Gastroesophageal sphincter (tissue), 4 donors: Measurements from ENCODE around the gene DLGAP4. TPM values are rescaled to one million over a fixed set of nuclear protein-coding genes. Genes with fewer than 3 reads are reported as not detected.
A peak's percentile ranks its signal among the peaks of the same experiment; 100 is the strongest.

ENCODE experiments used
- ATAC-seq: fragments of 150-250 bp; one replicate; pipeline ENCODE4 v1.9.1; 2016; ENCODE audit warnings: mild to moderate bottlenecking, moderate library complexity
- H3K27ac ChIP-seq, 4 donors: fragments of 200-600 bp; sonication (generic) in 3 of 4; 1 replicate in 3 of 4; 2 replicates in 1 of 4; pipeline ENCODE4 v1.5.1; 2016 to 2019
- H3K27me3 ChIP-seq: fragments of 200-600 bp; sonication (generic); one replicate; pipeline ENCODE4 v1.5.1; 2019
- H3K36me3 ChIP-seq, 2 donors: fragments of 200-600 bp; sonication (generic); one replicate each; pipeline ENCODE4 v1.5.1; 2019; ENCODE audit warnings: control low read depth in 1 of 2
- H3K4me1 ChIP-seq, 3 donors: fragments of 200-600 bp; sonication (generic); 1 replicate in 2 of 3; 2 replicates in 1 of 3; pipeline ENCODE4 v1.5.1; 2016 to 2019; ENCODE audit warnings: control low read depth in 2 of 3
- H3K4me3 ChIP-seq, 2 donors: fragments of 200-600 bp; sonication (generic); one replicate each; pipeline ENCODE4 v1.5.1; 2019; ENCODE audit warnings: mild to moderate bottlenecking in 1 of 2, moderate library complexity in 1 of 2
- H3K9me3 ChIP-seq, 3 donors: fragments of 200-600 bp; sonication (generic); one replicate each; pipeline ENCODE4 v1.5.1; 2017 to 2019; ENCODE audit warnings: control low read depth in 2 of 3
- CTCF ChIP-seq, 4 experiments: fragments of 200-600 bp in 2 of 4; fragments of 450-650 bp in 2 of 4; sonication (generic) in 1 of 4; IDR thresholded peaks; one replicate each; pipeline ENCODE4 v1.5.1; 2017 to 2019; ENCODE audit warnings: antibody characterized with exemption in 4 of 4, mild to moderate bottlenecking in 2 of 4, moderate library complexity in 2 of 4
- EP300 ChIP-seq: sonication (generic); formaldehyde crosslinking; IDR thresholded peaks from one replicate; pipeline ENCODE4 v1.6.1; 2017; ENCODE audit warnings: antibody characterized with exemption, mild to moderate bottlenecking
- POLR2A ChIP-seq, 2 donors: fragments of 450-650 bp; IDR thresholded peaks; one replicate each; pipeline ENCODE4 v1.6.1; 2017; ENCODE audit warnings: antibody characterized with exemption in 2 of 2, mild to moderate bottlenecking in 2 of 2, moderate library complexity in 1 of 2
- POLR2AphosphoS5 ChIP-seq: sonication (generic); formaldehyde crosslinking; IDR thresholded peaks from one replicate; pipeline ENCODE4 v1.6.1; 2017; ENCODE audit warnings: antibody characterized with exemption
- WGBS, 2 donors: methylation state at CpG; one replicate each; pipeline ENCODE4 v1.1.5; 2018; ENCODE audit warnings: low coverage in 1 of 2; 5-methylcytosine and 5-hydroxymethylcytosine counted together
- total RNA-seq, 4 donors: library from RNA; depleted of rRNA; stranded (reverse); fragments of >200 nt; gene quantifications; one replicate each; pipeline ENCODE4 v1.1.0, GENCODE V29; 2016

Gene DLGAP4
- total RNA-seq, 4 donors from 2014 or later = 35.5 to 76.1 (median 42.2) TPM

- WGBS, 2 donors = 69 to 71% methylated on average over 1 to 7 of the region's 31 CpGs
- Histone ChIP-seq H3K4me1 (peaks cover 0 to 34% (median 0%) of the 10 kb centered on the region in 3 donors), H3K27me3 (no peaks in the 10 kb centered on the region), H3K9me3 (no peaks in the 10 kb centered on the region), H3K27ac (peak overlapping the region in 3 of 4 donors; percentile 43 to 76 (median 45)), H3K36me3 (peaks cover 0 to 91% of the 10 kb centered on the region in 2 donors), H3K4me3 (no peak overlapping the region)
- TF ChIP-seq POLR2AphosphoS5 = no peak
- no peak for TF ChIP-seq POLR2A (IDR thresholded peaks at IDR 0.05)
- no peak for TF ChIP-seq CTCF (IDR thresholded peaks at IDR 0.05)
- no peak for TF ChIP-seq EP300
- no peak for ATAC-seq
These were observed 193.8 kb downstream of the DLGAP4 start for GRCh38 chr20:36499723-36500501.

DNA sequence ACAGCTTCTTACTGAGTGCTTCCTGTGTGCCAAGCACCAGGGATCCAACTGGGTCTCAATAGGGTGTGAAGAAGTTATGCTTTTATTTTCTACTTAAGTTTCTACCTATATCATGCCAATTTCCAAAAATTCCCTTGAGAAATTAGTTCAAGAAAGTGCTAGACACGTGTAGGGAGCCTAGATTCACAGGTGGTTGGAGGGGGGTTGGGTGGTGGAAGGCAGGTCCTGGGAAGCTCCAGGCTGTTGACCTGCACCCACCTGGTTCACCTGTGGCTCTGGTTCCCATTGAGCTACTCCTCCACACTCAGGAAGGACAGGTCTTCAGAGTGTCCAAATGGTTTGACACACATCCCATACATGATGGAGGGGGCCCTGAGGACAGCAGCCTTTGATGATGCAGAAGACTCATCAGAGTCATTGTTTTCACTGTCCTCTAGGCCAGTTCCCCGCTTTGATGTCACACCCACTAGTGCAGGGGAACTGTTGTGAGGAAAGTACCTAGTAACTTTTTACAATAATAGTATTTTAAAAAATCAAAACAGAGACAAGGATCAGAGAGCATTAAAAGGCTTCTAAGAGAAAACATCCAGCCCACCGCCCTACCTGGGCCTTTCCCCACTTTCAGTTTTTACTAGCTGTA is 195.3 kb downstream of the DLGAP4 start:
- TF ChIP-seq CTCF (IDR thresholded peaks at IDR 0.05) = no peak
- TF ChIP-seq EP300 = no peak
- TF ChIP-seq POLR2A (IDR thresholded peaks at IDR 0.05) = no peak
- no peak for TF ChIP-seq POLR2AphosphoS5
- Histone ChIP-seq H3K36me3 (peaks cover 0 to 98% of the 10 kb centered on the region in 2 donors), H3K4me3 (no peak overlapping the region), H3K4me1 (peaks cover 0 to 21% (median 0%) of the 10 kb centered on the region in 3 donors), H3K27me3 (no peaks in the 10 kb centered on the region), H3K9me3 (no peaks in the 10 kb centered on the region), H3K27ac (no peak overlapping the region)
- no peak for ATAC-seq
- WGBS, 2 donors = 61 to 65% methylated on average over 3 of the region's 3 CpGs

DNA sequence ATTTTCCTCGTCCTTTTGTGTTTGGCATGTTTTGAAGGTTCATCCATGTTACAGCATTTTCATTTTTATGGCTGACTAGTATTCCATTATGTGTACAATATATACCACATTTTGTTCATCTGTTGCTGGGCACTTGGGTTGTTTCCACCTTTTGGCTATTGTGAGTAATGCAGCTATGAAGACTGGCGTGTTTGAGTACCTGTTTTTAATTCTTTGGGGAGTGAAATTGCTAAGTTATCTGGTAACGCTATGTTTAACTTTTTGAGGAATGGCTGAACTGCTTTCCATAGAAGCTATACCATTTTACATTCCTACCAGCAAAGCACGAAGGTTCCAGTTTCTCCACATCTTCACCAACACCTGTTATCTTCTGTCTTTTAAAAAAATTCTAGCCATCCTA is 198.2 kb downstream of the DLGAP4 start:
- Histone ChIP-seq H3K27ac (no peak overlapping the region), H3K27me3 (no peaks in the 10 kb centered on the region), H3K9me3 (no peaks in the 10 kb centered on the region), H3K4me1 (peaks cover 0 to 12% (median 0%) of the 10 kb centered on the region in 3 donors), H3K4me3 (no peak overlapping the region), H3K36me3 (peaks cover 0 to 98% of the 10 kb centered on the region in 2 donors)
- WGBS, 2 donors = 88 to 89% methylated on average over 4 of the region's 4 CpGs
- no peak for ATAC-seq
- no peak for TF ChIP-seq EP300
- no peak for TF ChIP-seq POLR2AphosphoS5
- no peak for TF ChIP-seq POLR2A (IDR thresholded peaks at IDR 0.05)
- peak in 1 of 4 experiments; percentile 8 for TF ChIP-seq CTCF (IDR thresholded peaks at IDR 0.05)

DNA sequence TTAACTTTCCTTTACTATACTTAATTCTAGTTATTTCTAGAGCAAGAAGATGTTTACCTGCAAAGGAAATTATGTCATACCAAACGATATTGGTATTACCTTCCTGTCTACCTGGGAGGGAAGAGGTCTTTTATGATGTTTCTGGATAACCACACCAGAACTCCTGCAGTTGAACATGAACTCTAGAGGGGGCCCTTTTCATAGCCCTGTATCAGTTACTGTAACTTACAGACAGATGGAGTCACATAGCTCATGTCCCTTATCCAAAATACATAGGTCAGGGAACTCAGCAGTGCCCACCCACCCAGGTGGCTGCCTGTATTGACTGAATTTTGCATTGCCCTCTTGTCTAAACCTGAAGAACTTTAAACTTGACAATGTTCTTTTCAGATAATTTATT is 200.1 kb downstream of the DLGAP4 start:
- WGBS, 2 donors = 56 to 75% methylated on average over 1 of the region's 1 CpG
- Histone ChIP-seq H3K4me3 (no peak overlapping the region), H3K9me3 (no peaks in the 10 kb centered on the region), H3K36me3 (peaks cover 0 to 98% of the 10 kb centered on the region in 2 donors), H3K27me3 (no peaks in the 10 kb centered on the region), H3K4me1 (peaks cover 0 to 12% (median 0%) of the 10 kb centered on the region in 3 donors), H3K27ac (no peak overlapping the region)
- peak; percentile 41 for ATAC-seq
- TF ChIP-seq EP300 (no peak), CTCF (IDR thresholded peaks at IDR 0.05) (peak in 3 of 4 experiments; percentile 33 to 49 (median 35)), POLR2A (IDR thresholded peaks at IDR 0.05) (no peak), POLR2AphosphoS5 (no peak)
